PC-9 (cell line): ENCODE measurements around the gene SBDS.

Source experiments
- CTCF ChIP-seq: fragments of 200-600 bp; sonication (generic); conservative IDR thresholded peaks from 2 replicates; pipeline ENCODE4 v1.6.1; 2017; ENCODE audit warnings: mixed run types, antibody characterized with exemption, mild to moderate bottlenecking, moderate library complexity
- EZH2 ChIP-seq: fragments of 200-600 bp; sonication (generic); IDR thresholded peaks from 2 replicates; pipeline ENCODE4 v1.8.0; 2017; ENCODE audit warnings: antibody characterized with exemption, low read depth

- TF ChIP-seq CTCF (no peak), EZH2 (no peak)
Observed at GRCh38 chr7:66974986-66975590, 20.3 kb downstream of the SBDS start.
